HPDE6-E6E7 (cell line): ENCODE results near the gene SLF1.

Source experiments
- DNase-seq: peaks from one replicate; pipeline ENCODE4 v3.0.0; 2011; ENCODE audit warnings: missing footprints; ENCODE audit errors: extremely low spot score

Gene SLF1

GRCh38 chr5:94661086-94661485, 42.6 kb downstream of the SLF1 start:
- DNase-seq: no peak

DNA sequence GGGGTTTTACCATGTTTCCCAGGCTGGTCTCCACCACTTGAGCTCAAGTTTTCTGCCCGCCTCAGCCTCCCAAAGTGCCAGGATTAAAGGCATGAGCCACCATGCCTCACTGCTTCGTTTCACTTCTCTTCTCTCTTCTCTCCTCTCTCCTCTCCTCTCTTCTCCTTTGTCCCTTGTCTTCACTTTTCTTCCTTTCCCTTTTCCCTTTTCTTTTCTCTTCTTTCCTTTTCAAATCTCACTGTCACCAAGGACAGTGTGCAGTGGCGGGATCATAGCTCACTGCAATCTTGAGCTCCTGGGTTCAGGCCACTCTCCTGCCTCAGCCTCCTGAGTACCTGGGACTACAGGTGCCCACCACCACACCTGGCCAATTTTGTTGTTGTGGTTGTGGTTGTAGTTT, 49.5 kb downstream of the SLF1 start:
- DNase-seq: no peak

GRCh38 chr5:94670726-94671125, 52.3 kb downstream of the SLF1 start:
- DNase-seq: no peak

DNA sequence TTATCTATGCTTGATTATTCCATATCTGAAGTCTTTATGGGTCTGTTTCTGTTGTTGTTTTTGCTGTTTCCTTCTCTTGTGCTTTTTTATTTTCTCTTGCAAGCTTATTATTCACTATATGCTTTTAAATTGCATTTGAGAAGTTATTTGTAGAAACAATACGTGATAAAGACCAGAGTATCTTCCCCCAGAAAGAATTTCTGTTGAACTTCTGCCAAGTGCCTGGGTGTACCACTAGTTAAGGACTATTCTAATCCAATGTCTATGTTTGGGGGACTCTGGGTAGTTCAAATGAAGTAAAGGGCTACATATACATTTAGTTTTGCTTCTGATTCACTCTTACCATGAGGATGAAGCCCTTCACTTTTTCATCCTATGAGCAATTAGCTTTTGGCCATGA, 54.3 kb downstream of the SLF1 start:
- DNase-seq: no peak

DNA sequence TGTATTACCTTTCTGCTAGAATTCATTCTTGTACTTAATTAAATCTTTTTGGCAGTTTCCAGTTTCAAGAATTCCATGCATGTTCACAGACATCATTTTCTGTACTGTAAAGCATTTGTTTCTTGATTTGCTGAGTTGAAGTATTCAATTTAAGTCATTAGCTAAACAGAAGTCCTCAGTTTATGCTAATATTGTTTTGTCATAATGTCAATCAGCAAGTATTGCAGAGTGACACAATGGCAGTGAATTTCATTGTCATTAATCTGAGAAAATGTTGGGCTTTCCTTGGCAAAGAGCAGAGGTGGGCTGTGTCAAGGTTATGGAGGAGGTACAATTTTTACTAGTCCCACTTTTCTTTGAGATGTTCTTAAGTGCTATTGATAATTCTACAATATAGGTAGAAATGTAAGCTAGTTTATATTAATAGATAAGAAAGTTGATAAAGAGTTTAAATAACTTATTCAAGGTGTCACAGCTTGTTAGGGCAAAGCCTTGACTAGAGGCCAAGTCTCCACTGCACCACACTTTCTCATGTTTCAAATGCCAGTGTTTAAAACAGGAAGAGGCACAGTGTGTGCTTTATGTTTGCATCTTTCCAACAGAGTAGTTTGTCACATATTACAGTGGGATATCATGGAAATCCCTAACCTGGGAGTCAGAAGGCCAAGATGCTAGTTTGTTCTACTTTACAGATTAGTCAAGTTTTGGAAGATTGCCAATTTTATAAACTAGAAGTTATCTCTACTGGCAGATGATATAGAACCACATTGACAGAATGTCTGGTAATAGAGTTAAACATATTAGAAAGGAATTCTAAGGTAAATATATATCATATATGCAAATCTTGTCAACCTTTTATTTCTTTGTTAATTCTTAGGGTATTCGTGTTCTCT, 56.3 kb downstream of the SLF1 start:
- DNase-seq: no peak

GRCh38 chr5:94675965-94676618, 57.6 kb downstream of the SLF1 start:
- DNase-seq: no peak

DNA sequence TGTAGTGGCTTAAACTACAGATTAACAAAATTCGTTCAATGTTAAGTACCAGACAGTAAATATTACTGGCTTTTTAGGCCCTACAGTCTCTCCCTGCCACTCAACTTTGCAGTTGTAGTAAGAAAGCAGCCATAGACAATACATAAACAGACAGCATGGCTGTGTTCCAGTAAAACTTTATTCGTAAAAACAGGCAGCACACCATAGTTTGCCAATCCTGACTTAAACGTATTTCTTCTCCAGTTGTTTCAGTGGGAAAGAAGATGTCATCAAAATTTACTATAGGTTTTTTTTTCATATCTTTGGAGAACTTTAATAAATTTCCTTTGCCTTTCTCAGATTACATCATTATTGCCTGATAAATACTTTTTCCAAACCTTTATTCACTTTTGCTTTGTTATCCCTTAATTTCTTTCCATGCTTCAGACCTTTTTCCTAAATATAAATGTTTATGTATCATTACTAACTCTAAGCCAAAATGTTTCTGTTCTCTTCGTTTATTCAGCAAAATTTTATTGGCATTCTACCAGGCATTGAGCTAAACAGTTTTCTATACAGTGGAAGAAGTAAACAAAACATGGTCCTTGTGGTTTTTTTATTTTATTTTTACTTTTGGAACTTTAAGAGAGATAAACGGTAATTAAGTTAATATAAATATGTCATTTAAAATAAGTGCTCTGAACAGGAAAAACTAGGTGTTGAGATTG, 64.5 kb downstream of the SLF1 start:
- DNase-seq: no peak

GRCh38 chr5:94689908-94690307, 71.4 kb downstream of the SLF1 start:
- no peak for DNase-seq

GRCh38 chr5:94690778-94691177, 72.3 kb downstream of the SLF1 start:
- no peak for DNase-seq

- DNase-seq: no peak
Observed at GRCh38 chr5:94691291-94691690, 72.8 kb downstream of the SLF1 start.

GRCh38 chr5:94691949-94692348, 73.5 kb downstream of the SLF1 start:
- DNase-seq: peak; percentile 13

GRCh38 chr5:94692581-94692980, 74.1 kb downstream of the SLF1 start:
- DNase-seq: no peak

DNA sequence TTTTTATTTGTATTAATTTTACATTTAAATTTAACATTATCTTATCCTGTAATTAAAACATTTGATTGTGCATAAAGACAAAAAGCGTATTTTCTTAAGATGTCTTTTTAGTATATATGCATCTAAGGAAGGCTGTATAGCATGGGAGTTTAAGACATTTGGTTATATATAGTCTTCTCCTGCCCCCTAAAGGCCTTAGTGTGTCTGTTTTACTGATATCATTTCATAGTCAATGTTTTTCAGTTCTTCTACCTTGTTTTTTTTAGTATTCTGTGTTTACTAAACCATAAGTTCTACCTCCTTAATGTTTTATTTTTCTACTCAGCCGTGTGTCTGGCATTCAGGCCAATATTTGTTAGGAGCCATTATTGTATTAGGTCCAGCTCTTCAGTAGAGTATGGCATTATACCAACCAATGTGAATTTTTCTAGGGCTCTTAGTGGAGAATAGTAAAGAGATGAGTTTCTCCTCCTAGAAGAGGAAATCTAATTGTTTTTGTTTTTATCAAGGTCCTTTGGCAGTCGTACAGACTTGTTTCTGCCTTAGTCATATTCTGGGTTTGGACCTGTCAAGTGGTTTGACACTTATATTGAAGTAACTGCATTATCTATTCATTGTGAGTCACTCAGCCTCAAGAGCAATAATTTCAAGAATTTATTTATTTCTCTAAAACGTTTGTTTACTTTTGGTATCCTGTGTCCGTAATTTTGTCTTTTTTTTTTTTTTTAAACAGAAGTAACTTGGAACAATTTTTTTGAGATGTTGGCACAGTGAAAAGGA, 74.8 kb downstream of the SLF1 start:
- DNase-seq: peak; percentile 25

GRCh38 chr5:94693845-94694370, 75.4 kb downstream of the SLF1 start:
- DNase-seq: no peak

- no peak for DNase-seq
Observed at GRCh38 chr5:94694671-94695070, 76.2 kb downstream of the SLF1 start.

GRCh38 chr5:94698197-94698596, 79.7 kb downstream of the SLF1 start:
- no peak for DNase-seq

DNA sequence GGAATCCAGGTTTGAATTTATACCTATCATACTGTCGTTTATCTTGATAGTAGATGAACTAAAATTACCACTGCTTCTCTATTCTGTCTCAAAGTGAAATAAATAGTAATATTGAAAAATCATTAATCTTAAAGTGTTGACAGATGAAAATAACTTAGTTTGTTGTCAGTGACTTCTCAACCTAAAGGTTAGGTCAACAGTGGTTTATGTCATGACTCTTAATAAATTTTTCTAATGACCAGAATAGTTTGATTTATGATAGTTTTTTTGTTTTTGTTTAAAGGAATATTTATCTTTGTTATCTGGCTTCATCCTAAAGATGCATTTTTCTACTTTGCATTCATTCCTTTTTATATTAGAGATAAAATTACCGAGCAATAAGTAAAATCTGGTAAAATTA, 81.1 kb downstream of the SLF1 start:
- no peak for DNase-seq

- no peak for DNase-seq
Observed at GRCh38 chr5:94700592-94700991, 82.1 kb downstream of the SLF1 start.

DNA sequence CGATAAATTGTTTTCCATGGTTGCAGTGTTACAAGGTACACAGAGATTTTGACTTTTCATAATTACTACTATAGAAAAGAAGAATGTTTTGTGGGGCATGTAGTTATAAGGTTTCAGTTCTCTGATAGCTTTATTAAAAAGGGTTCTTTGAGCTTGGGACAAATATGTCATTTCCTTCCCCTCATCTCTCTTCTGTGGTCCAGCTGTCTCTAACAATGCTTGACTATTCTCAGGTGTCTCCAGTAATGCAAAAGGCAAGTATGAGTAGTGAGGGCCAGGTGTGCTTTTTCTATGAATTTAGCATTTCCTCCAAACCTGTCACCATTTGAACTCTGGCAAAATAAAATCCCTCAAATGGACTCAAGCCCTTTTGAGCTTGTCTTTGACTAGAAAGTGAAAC, 84.3 kb downstream of the SLF1 start:
- no peak for DNase-seq

DNA sequence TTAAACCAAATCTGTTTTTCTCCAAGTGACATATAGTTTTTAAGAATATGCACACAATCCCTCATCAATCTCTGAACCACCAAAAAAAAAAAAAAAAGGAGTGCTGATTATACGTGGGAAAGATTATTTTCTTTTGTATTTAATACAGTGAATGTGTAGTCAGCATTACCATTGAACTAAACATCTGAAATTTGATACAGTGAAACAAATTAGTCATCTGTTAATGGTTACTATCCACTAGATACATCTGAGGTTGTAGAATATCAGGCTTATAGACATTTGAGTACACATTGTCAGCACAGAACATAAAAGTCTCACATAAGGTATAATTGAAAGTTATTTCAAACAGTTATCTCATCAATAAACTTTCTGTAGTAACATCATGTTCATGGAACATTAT, 87.0 kb downstream of the SLF1 start:
- no peak for DNase-seq

GRCh38 chr5:94707359-94707758, 88.9 kb downstream of the SLF1 start:
- no peak for DNase-seq

- DNase-seq: no peak
Observed at GRCh38 chr5:94709277-94709676, 90.8 kb downstream of the SLF1 start.
